IMR-90 (cell line): ENCODE data around the gene GGPS1. TPM values are rescaled to one million over a fixed set of nuclear protein-coding genes. Genes with fewer than 3 reads are reported as not detected.

Source experiments
- ATAC-seq: fragments of 200-7000 bp; cut with Tn5 transposase; 2 replicates; pipeline ENCODE4 v1.9.1; 2020; ENCODE audit warnings: low read depth, mild to moderate bottlenecking, moderate library complexity
- BruUV-seq: library from RNA; stranded (reverse); fragments of 400-500 nt; replicated peaks from 2 replicates; lab custom pipeline; 2021; lab: Mats Ljungman, UMichigan
- CTCF ChIA-PET: fragments of 300-600 bp; formaldehyde crosslinking; extraction: SDS; loops from one replicate; lab custom pipeline; 2021; ENCODE audit warnings: antibody characterized with exemption; lab: Yijun Ruan, JAX
- POLR2A ChIA-PET: fragments of 300-600 bp; sonication (Branson Sonifier 250); formaldehyde crosslinking; loops from one replicate; lab custom pipeline; 2022; ENCODE audit warnings: antibody characterized with exemption; ENCODE audit not compliant: unreplicated experiment; lab: Charles Lee
- DNase-seq: peaks from one replicate; pipeline ENCODE4 v3.0.0; 2013
- H2AFZ ChIP-seq: replicated peaks from 2 replicates; pipeline ENCODE3; 2013; ENCODE audit warnings: low read length, mild to moderate bottlenecking; ENCODE audit not compliant: poor library complexity
- H2AK5ac ChIP-seq: 2 replicates; pipeline ENCODE4 v1.6.1; 2013; ENCODE audit warnings: low read depth, low read length, inconsistent platforms
- H2AK9ac ChIP-seq: replicated peaks from 2 replicates; pipeline ENCODE3; 2013; ENCODE audit warnings: mild to moderate bottlenecking, low read depth, low read length, moderate library complexity; ENCODE audit not compliant: poor library complexity
- H2BK120ac ChIP-seq: 2 replicates; pipeline ENCODE4 v1.6.1; 2013; ENCODE audit warnings: low read depth, low read length, inconsistent platforms
- H2BK15ac ChIP-seq: 3 replicates; pipeline ENCODE4 v1.6.1; 2013; ENCODE audit warnings: low read depth, low read length, inconsistent platforms
- H2BK20ac ChIP-seq: 2 replicates; pipeline ENCODE4 v1.6.1; 2013; ENCODE audit warnings: low read depth, mild to moderate bottlenecking, inconsistent platforms, low read length, moderate library complexity
- H2BK5ac ChIP-seq: 2 replicates; pipeline ENCODE4 v1.6.1; 2013; ENCODE audit warnings: mild to moderate bottlenecking, low read depth, low read length, inconsistent platforms; ENCODE audit not compliant: poor library complexity, severe bottlenecking
- H3K14ac ChIP-seq: replicated peaks from 2 replicates; pipeline ENCODE4 v1.6.1; 2013; ENCODE audit warnings: low read depth, low read length, inconsistent platforms
- H3K18ac ChIP-seq: 2 replicates; pipeline ENCODE4 v1.6.1; 2013; ENCODE audit warnings: low read depth, low read length, control low read depth
- H3K23ac ChIP-seq: 2 replicates; pipeline ENCODE4 v1.6.1; 2013; ENCODE audit warnings: low read depth, low read length, inconsistent platforms
- H3K27ac ChIP-seq: 2 replicates; pipeline ENCODE4 v1.5.1; 2013; ENCODE audit warnings: mild to moderate bottlenecking, control low read depth, low read length; ENCODE audit not compliant: insufficient read depth
- H3K27me3 ChIP-seq: 2 replicates; pipeline ENCODE4 v1.6.1; 2013; ENCODE audit warnings: low read length; ENCODE audit not compliant: control insufficient read depth, insufficient read depth
- H3K36me3 ChIP-seq: 2 replicates; pipeline ENCODE4 v1.6.1; 2013; ENCODE audit warnings: low read length, mixed read lengths; ENCODE audit not compliant: control insufficient read depth, insufficient read depth
- H3K4ac ChIP-seq: 2 replicates; pipeline ENCODE4 v1.6.1; 2013; ENCODE audit warnings: low read depth, low read length, inconsistent platforms
- H3K4me1 ChIP-seq: 2 replicates; pipeline ENCODE4 v1.6.1; 2013; ENCODE audit warnings: low read length, mixed read lengths; ENCODE audit not compliant: control insufficient read depth, insufficient read depth
- H3K4me2 ChIP-seq: 2 replicates; pipeline ENCODE4 v1.6.1; 2013; ENCODE audit warnings: low read depth, mild to moderate bottlenecking, control low read depth, low read length, moderate library complexity
- H3K4me3 ChIP-seq: 2 replicates; pipeline ENCODE4 v1.5.1; 2013; ENCODE audit warnings: low read depth, mild to moderate bottlenecking, control low read depth, low read length, moderate library complexity; ENCODE audit not compliant: insufficient read depth
- H3K56ac ChIP-seq: 2 replicates; pipeline ENCODE4 v1.6.1; 2013; ENCODE audit warnings: low read length, inconsistent platforms; ENCODE audit not compliant: insufficient read depth; ENCODE audit errors: extremely low read depth
- H3K79me1 ChIP-seq, 2 experiments: 2 replicates each; pipeline ENCODE4 v1.6.1; 2013; ENCODE audit warnings: low read length in 2 of 2, inconsistent platforms in 1 of 2, low read depth in 1 of 2
- H3K9ac ChIP-seq: 2 replicates; pipeline ENCODE4 v1.6.1; 2013; ENCODE audit warnings: low read depth, low read length, control low read depth
- H3K9me1 ChIP-seq: 2 replicates; pipeline ENCODE4 v1.6.1; 2013; ENCODE audit warnings: low read length, inconsistent platforms; ENCODE audit not compliant: insufficient read depth
- H3K9me3 ChIP-seq: 2 replicates; pipeline ENCODE4 v1.6.1; 2013; ENCODE audit warnings: low read length; ENCODE audit not compliant: control insufficient read depth, insufficient read depth
- H4K20me1 ChIP-seq: 2 replicates; pipeline ENCODE4 v1.6.1; 2013; ENCODE audit warnings: low read length, inconsistent platforms; ENCODE audit not compliant: insufficient read depth
- H4K5ac ChIP-seq: 2 replicates; pipeline ENCODE4 v1.6.1; 2013; ENCODE audit warnings: mild to moderate bottlenecking, low read depth, low read length, control low read depth
- H4K8ac ChIP-seq, 2 experiments: 2 replicates each; pipeline ENCODE4 v1.6.1; 2013; ENCODE audit warnings: low read depth in 2 of 2, low read length in 2 of 2, control low read depth in 1 of 2, inconsistent platforms in 1 of 2
- H4K91ac ChIP-seq: 2 replicates; pipeline ENCODE4 v1.6.1; 2013; ENCODE audit warnings: low read depth, low read length, inconsistent platforms; ENCODE audit not compliant: insufficient read depth
- CEBPB ChIP-seq: IDR thresholded peaks from 2 replicates; pipeline ENCODE4 v1.6.1; 2012; ENCODE audit warnings: low read depth, low read length, improper control_type of control experiment
- RCOR1 ChIP-seq: IDR thresholded peaks from 2 replicates; pipeline ENCODE4 v1.6.1; 2012; ENCODE audit warnings: mild to moderate bottlenecking, low read length, improper control_type of control experiment; ENCODE audit not compliant: insufficient replicate concordance
- WGBS, 2 experiments: methylation state at CpG; one replicate each; pipeline versions ENCODE4 v1.1.5 to v1.1.7; 2013; ENCODE audit warnings: missing lambda C conversion rate in 2 of 2; ENCODE audit not compliant: insufficient read length in 1 of 2; ENCODE audit errors: extremely low coverage in 2 of 2; 5-methylcytosine and 5-hydroxymethylcytosine counted together
- dilution Hi-C: fragments of 300-500 bp; cut with HindIII; formaldehyde crosslinking; loops from one replicate; pipeline ENCODE4 v1.14.3; 2018; ENCODE audit warnings: low sequenced_read_pairs; ENCODE audit not compliant: unreplicated experiment
- in situ Hi-C: fragments of 300-500 bp; cut with MboI; formaldehyde crosslinking; loops from 3 replicates; pipeline ENCODE4 v1.14.3; 2019; ENCODE audit warnings: low sequenced_read_pairs, inconsistent platforms, mixed read lengths
- intact Hi-C: fragments of 100-400 bp; cut with micrococcal nuclease; formaldehyde crosslinking; loops from 2 replicates; pipeline ENCODE4 v1.10.0; 2022
- polyA plus RNA-seq, 3 experiments: library from polyadenylated mRNA; depleted of rRNA; stranded (reverse); fragments of >200 nt; gene quantifications; 2 replicates each; pipeline ENCODE4 v1.2.3, GENCODE V29; 2012; ENCODE audit warnings: low replicate concordance in 1 of 3
- total RNA-seq: library from RNA; depleted of rRNA; stranded (reverse); fragments of >200 nt; gene quantifications from 2 replicates; pipeline ENCODE4 v1.2.3, GENCODE V29; 2012
- TF ChIP-seq, protein P1 (sequence below): conservative IDR thresholded peaks from 2 replicates; pipeline ENCODE4 v1.5.1; 2012; ENCODE audit warnings: mild to moderate bottlenecking, low read depth, low read length, improper control_type of control experiment

Gene GGPS1
- total and polyA plus RNA-seq, 2 of the 4 experiments (the other 2 are of a cell fraction) = 16.4 to 21.5 TPM

DNA sequence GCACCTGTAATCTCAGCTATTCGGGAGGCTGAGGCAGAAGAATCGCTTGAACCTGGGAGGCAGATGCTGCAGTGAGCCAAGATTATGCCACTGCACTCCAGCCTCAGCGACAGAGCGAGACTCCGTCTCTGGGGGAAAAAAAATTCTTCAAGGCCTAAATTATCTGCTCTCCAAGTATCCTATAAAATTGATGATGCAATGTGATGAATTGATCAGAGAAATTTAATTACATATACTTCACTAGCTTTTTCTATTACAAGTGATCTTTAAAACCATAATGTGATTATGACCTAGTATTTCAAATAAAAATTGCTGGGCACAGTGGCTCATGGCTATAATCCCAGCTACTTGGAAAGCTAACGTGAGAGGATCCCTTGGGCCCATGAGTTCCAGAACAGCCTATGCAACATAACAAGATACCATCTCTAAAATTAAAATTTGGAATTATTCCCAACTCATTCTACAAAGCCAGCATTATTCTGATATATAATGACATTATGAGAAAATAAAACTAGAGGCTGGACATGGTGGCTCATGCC lies 44.1 kb upstream of the GGPS1 start:
- H3K27ac ChIP-seq = no peak overlapping the region
- no peak for ATAC-seq
- H4K91ac ChIP-seq = no peak overlapping the region
- no peak overlapping the region for H3K56ac ChIP-seq
- H3K36me3 ChIP-seq = no peaks in the 10 kb centered on the region
- dilution Hi-C loops = no loop called here
- H3K79me1 ChIP-seq = peaks cover 12 to 73% of the 10 kb centered on the region in 2 experiments; a peak in 3 of 4 replicates
- peaks cover 82% of the 10 kb centered on the region for H4K20me1 ChIP-seq
- DNase-seq = no peak
- peaks cover 3% of the 10 kb centered on the region for H3K4me1 ChIP-seq
- H3K18ac ChIP-seq = no peak overlapping the region
- H2BK15ac ChIP-seq = no peak overlapping the region
- H3K4ac ChIP-seq = no peak overlapping the region
- H3K9ac ChIP-seq = no peak overlapping the region
- no peak overlapping the region for H2AK5ac ChIP-seq
- no peak overlapping the region for H3K14ac ChIP-seq
- H3K27me3 ChIP-seq = no peaks in the 10 kb centered on the region
- 92% methylated on average over 2 of the region's 6 CpGs; no CpG with 5 or more reads in 1 of the 2 experiments for WGBS, 2 experiments
- no peaks in the 10 kb centered on the region for H3K9me3 ChIP-seq
- H3K9me1 ChIP-seq = no peaks in the 10 kb centered on the region; the same call in 1 of the 2 replicates
- no peak overlapping the region for H2AK9ac ChIP-seq
- TF ChIP-seq RCOR1 (no peak), CEBPB (0 out of 2 replicates have a peak, but pooled peaks have one; percentile 9)
- TF ChIP-seq, protein P1, sequence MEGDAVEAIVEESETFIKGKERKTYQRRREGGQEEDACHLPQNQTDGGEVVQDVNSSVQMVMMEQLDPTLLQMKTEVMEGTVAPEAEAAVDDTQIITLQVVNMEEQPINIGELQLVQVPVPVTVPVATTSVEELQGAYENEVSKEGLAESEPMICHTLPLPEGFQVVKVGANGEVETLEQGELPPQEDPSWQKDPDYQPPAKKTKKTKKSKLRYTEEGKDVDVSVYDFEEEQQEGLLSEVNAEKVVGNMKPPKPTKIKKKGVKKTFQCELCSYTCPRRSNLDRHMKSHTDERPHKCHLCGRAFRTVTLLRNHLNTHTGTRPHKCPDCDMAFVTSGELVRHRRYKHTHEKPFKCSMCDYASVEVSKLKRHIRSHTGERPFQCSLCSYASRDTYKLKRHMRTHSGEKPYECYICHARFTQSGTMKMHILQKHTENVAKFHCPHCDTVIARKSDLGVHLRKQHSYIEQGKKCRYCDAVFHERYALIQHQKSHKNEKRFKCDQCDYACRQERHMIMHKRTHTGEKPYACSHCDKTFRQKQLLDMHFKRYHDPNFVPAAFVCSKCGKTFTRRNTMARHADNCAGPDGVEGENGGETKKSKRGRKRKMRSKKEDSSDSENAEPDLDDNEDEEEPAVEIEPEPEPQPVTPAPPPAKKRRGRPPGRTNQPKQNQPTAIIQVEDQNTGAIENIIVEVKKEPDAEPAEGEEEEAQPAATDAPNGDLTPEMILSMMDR = no peak
- no peak overlapping the region for H2BK20ac ChIP-seq
- no peak overlapping the region for H3K23ac ChIP-seq
- in situ Hi-C loops = no loop called here
- no peak overlapping the region for H4K8ac ChIP-seq
- no peak overlapping the region for H2BK5ac ChIP-seq
- intact Hi-C loops = no loop called here
- no peak overlapping the region for H4K5ac ChIP-seq
- CTCF ChIA-PET = no interaction called here
- no peak overlapping the region for H3K4me3 ChIP-seq
- no TSS peak for BruUV-seq
- H2AFZ ChIP-seq = no peak overlapping the region
- H2BK120ac ChIP-seq = no peak overlapping the region
- POLR2A ChIA-PET = no interaction called here
- H3K4me2 ChIP-seq = no peak overlapping the region
